DMS153 treated with DMSO at 0.1 percent for 48 hours (cell line): ENCODE results near the gene CD200R1.

Experiments used
- DNase-seq: peaks from one replicate; lab custom pipeline; 2025; ENCODE audit not compliant: unreplicated experiment; lab: John Stamatoyannopoulos, UW

CD200R1 gene

GRCh38 chr3:112974894-112975293, at the start of gene CD200R1:
TSS of gene CD200R1 (minus strand) at chr3:112975103. CDS start at chr3:112974857, 246 bp downstream.
- no peak for DNase-seq

GRCh38 chr3:113021471-113021870, 46.6 kb upstream of the CD200R1 start:
- DNase-seq = no peak

- peak; percentile 76 for DNase-seq
Observed at GRCh38 chr3:113019182-113020137, 44.6 kb upstream of the CD200R1 start.

GRCh38 chr3:113018536-113019181, 43.8 kb upstream of the CD200R1 start:
- DNase-seq = no peak

GRCh38 chr3:113013593-113013992, 38.7 kb upstream of the CD200R1 start:
- DNase-seq = no peak

- DNase-seq = no peak
Observed at GRCh38 chr3:113008117-113008516, 33.2 kb upstream of the CD200R1 start.

- DNase-seq = no peak
Observed at GRCh38 chr3:113006359-113007056, 31.6 kb upstream of the CD200R1 start.

GRCh38 chr3:113005611-113006010, 30.7 kb upstream of the CD200R1 start:
- no peak for DNase-seq

- no peak for DNase-seq
Observed at GRCh38 chr3:113002679-113003078, 27.8 kb upstream of the CD200R1 start.

- no peak for DNase-seq
Observed at GRCh38 chr3:113002037-113002436, 27.1 kb upstream of the CD200R1 start.

- DNase-seq = no peak
Observed at GRCh38 chr3:113000691-113001090, 25.8 kb upstream of the CD200R1 start.

- DNase-seq = no peak
Observed at GRCh38 chr3:112995800-112996199, 20.9 kb upstream of the CD200R1 start.

GRCh38 chr3:112990672-112991602, 16.0 kb upstream of the CD200R1 start, which contains the start of gene GTPBP8:
TSS of gene GTPBP8 (plus strand) at chr3:112990984. CDS start at chr3:112991000, 16 bp downstream.
- peak; percentile 88 for DNase-seq

- no peak for DNase-seq
Observed at GRCh38 chr3:112987710-112988334, 12.9 kb upstream of the CD200R1 start.

- DNase-seq = peak; percentile 17
Observed at GRCh38 chr3:112984485-112984884, 9.6 kb upstream of the CD200R1 start.

- DNase-seq = no peak
Observed at GRCh38 chr3:112982710-112983109, 7.8 kb upstream of the CD200R1 start.

GRCh38 chr3:112980080-112980479, 5.2 kb upstream of the CD200R1 start:
- no peak for DNase-seq

GRCh38 chr3:112979244-112979832, 4.4 kb upstream of the CD200R1 start:
- no peak for DNase-seq

GRCh38 chr3:112976953-112977352, 2.0 kb upstream of the CD200R1 start:
- no peak for DNase-seq
